Regular cardiac myocyte (primary cell): ENCODE measurements around the gene OR1S2. TPM values are rescaled to one million over a fixed set of nuclear protein-coding genes. Genes with fewer than 3 reads are reported as not detected.

ENCODE experiments used
- total RNA-seq: library from RNA; depleted of rRNA; stranded (reverse); fragments of >200 nt; gene quantifications from 2 replicates; pipeline ENCODE4 v1.2.3, GENCODE V29; 2014

Gene OR1S2
- not detected in 2 replicates for total RNA-seq

GRCh38 chr11:58204042-58204441, at the start of gene OR1S2:
TSS of gene OR1S2 (minus strand) at chr11:58204142. CDS start at chr11:58204142, 0 bp downstream.

GRCh38 chr11:58212420-58212819, 8.5 kb upstream of the OR1S2 start, which contains the start of gene OR1S1:
TSS of gene OR1S1 (plus strand) at chr11:58212720.

GRCh38 chr11:58188770-58189169, 15.2 kb downstream of the OR1S2 start, which contains the start of gene OR9Q2:
TSS of gene OR9Q2 (plus strand) at chr11:58189070. CDS start at chr11:58190491, 1,421 bp downstream.

Other genes starting within 250 kb of the OR1S2 start
- not detected in 2 replicates for gene OR9Q1, start 180.3 kb downstream of the OR1S2 start, total RNA-seq
- gene OR6Q1, start 173.2 kb downstream of the OR1S2 start, total RNA-seq = not detected in 2 replicates
- gene OR9I1, start 78.6 kb downstream of the OR1S2 start, total RNA-seq = not detected in 2 replicates
- not detected in 2 replicates for gene OR9Q2, start 15.1 kb downstream of the OR1S2 start, total RNA-seq
- not detected in 2 replicates for gene OR1S1, start 8.6 kb upstream of the OR1S2 start, total RNA-seq
- gene OR10Q1, start 24.8 kb upstream of the OR1S2 start, total RNA-seq = not detected in 2 replicates
- gene OR10W1, start 64.1 kb upstream of the OR1S2 start, total RNA-seq = not detected in 2 replicates
- gene OR5B17, start 154.9 kb upstream of the OR1S2 start, total RNA-seq = not detected in 2 replicates
- gene OR5B3, start 202.7 kb upstream of the OR1S2 start, total RNA-seq = not detected in 2 replicates
- gene OR5B2, start 224.0 kb upstream of the OR1S2 start, total RNA-seq = not detected in 2 replicates
- not detected in 2 replicates for gene OR5B12, start 238.1 kb upstream of the OR1S2 start, total RNA-seq